NB4 (cell line): ENCODE results near the gene PCA3.

Source experiments
- CTCF ChIP-seq: IDR thresholded peaks from one replicate; pipeline ENCODE4 v1.5.1; 2012; ENCODE audit warnings: low read depth, low read length
- MAX ChIP-seq: IDR thresholded peaks from 2 replicates; pipeline ENCODE4 v1.6.1; 2011; ENCODE audit warnings: low read depth, low read length
- MYC ChIP-seq: IDR thresholded peaks from 2 replicates; pipeline ENCODE4 v1.6.1; 2011; ENCODE audit warnings: low read depth, low read length
- POLR2A ChIP-seq: IDR thresholded peaks from 2 replicates; pipeline ENCODE4 v1.6.1; 2011; ENCODE audit warnings: mild to moderate bottlenecking; ENCODE audit not compliant: insufficient read length; ENCODE audit errors: extremely low read depth

- no peak for TF ChIP-seq CTCF
- no peak for TF ChIP-seq POLR2A
- TF ChIP-seq MYC, result no peak
- no peak for TF ChIP-seq MAX
Measured at GRCh38 chr9:76732341-76732958, 31.8 kb upstream of the PCA3 start.
